HG03442 (cell line): ENCODE data around the gene FOXO3.

Experiments
- ATAC-seq: cut with Tn5 transposase; IDR thresholded peaks from one replicate; pipeline ENCODE4 v1.9.1; 2021; ENCODE audit warnings: mild to moderate bottlenecking, moderate library complexity; ENCODE audit not compliant: unreplicated experiment

Gene FOXO3

GRCh38 chr6:108594151-108594550, 33.4 kb downstream of the FOXO3 start:
- no peak for ATAC-seq

- ATAC-seq = no peak
Measured at GRCh38 chr6:108594640-108595039, 33.9 kb downstream of the FOXO3 start.

- no peak for ATAC-seq
Measured at GRCh38 chr6:108596956-108597355, 36.2 kb downstream of the FOXO3 start.

- ATAC-seq = peak; percentile 41
Measured at GRCh38 chr6:108597572-108598304, 37.0 kb downstream of the FOXO3 start.

- peak; percentile 95 for ATAC-seq
Measured at GRCh38 chr6:108598305-108598863, 37.7 kb downstream of the FOXO3 start.

GRCh38 chr6:108604156-108604555, 43.4 kb downstream of the FOXO3 start:
- ATAC-seq = no peak

GRCh38 chr6:108606250-108606690, 45.6 kb downstream of the FOXO3 start:
- ATAC-seq = no peak

GRCh38 chr6:108608453-108609275, 47.9 kb downstream of the FOXO3 start:
- ATAC-seq = no peak

GRCh38 chr6:108609276-108609769, 48.6 kb downstream of the FOXO3 start:
- ATAC-seq = no peak

- no peak for ATAC-seq
Measured at GRCh38 chr6:108610270-108610839, 49.6 kb downstream of the FOXO3 start.

GRCh38 chr6:108610957-108611586, 50.4 kb downstream of the FOXO3 start:
- no peak for ATAC-seq

- no peak for ATAC-seq
Measured at GRCh38 chr6:108612852-108613251, 52.1 kb downstream of the FOXO3 start.

- ATAC-seq = no peak
Measured at GRCh38 chr6:108616544-108616943, 55.8 kb downstream of the FOXO3 start.

GRCh38 chr6:108616973-108617372, 56.3 kb downstream of the FOXO3 start:
- no peak for ATAC-seq

- ATAC-seq = no peak
Measured at GRCh38 chr6:108618623-108619152, 58.0 kb downstream of the FOXO3 start.

GRCh38 chr6:108619431-108620197, 58.9 kb downstream of the FOXO3 start:
- ATAC-seq = no peak

- no peak for ATAC-seq
Measured at GRCh38 chr6:108621117-108621516, 60.4 kb downstream of the FOXO3 start.

- no peak for ATAC-seq
Measured at GRCh38 chr6:108622641-108623298, 62.1 kb downstream of the FOXO3 start.

GRCh38 chr6:108623995-108624394, 63.3 kb downstream of the FOXO3 start:
- ATAC-seq = no peak
